ENCODE results near the gene MICAL2.

Gene MICAL2

GRCh38 chr11:12170984-12171383 is 60.6 kb downstream of the MICAL2 start:
- no peak for TF ChIP-seq ARNTL (CRISPR knock-in tag; IDR thresholded peaks at IDR 0.05; ENCODE audit: borderline replicate concordance, low read depth)
- no peak for TF ChIP-seq ZFP3 (CRISPR knock-in tag; IDR thresholded peaks at IDR 0.05)
- no peak for ATAC-seq

GRCh38 chr11:12171921-12172320 is 61.5 kb downstream of the MICAL2 start:
- ATAC-seq = no peak

GRCh38 chr11:12172493-12173013 is 62.2 kb downstream of the MICAL2 start:
- ATAC-seq = no peak
- TF ChIP-seq TOX (CRISPR knock-in tag; IDR thresholded peaks at IDR 0.05; ENCODE audit: borderline replicate concordance) (no peak), BACH2 (CRISPR knock-in tag; IDR thresholded peaks at IDR 0.05; ENCODE audit: borderline replicate concordance) (no peak)

More at GRCh38 chr11:12171921-12172320, 61.5 kb downstream of the MICAL2 start:
- TF ChIP-seq CSDC2 (CRISPR knock-in tag; IDR thresholded peaks at IDR 0.05) (no peak), ZNF8 (CRISPR knock-in tag; IDR thresholded peaks at IDR 0.05) (no peak), ZC3H10 (CRISPR knock-in tag; IDR thresholded peaks at IDR 0.05) (no peak), PPARA (CRISPR knock-in tag; IDR thresholded peaks at IDR 0.05; ENCODE audit: borderline replicate concordance) (no peak), ZFP3 (CRISPR knock-in tag; IDR thresholded peaks at IDR 0.05) (no peak), ZNF70 (CRISPR knock-in tag; IDR thresholded peaks at IDR 0.05) (no peak), CREB5 (CRISPR knock-in tag; IDR thresholded peaks at IDR 0.05; ENCODE audit: low read depth) (no peak), SNAI2 (CRISPR knock-in tag; IDR thresholded peaks at IDR 0.05) (no peak), RARB (CRISPR knock-in tag; IDR thresholded peaks at IDR 0.05) (no peak), TCF4 (CRISPR knock-in tag; IDR thresholded peaks at IDR 0.05; ENCODE audit: borderline replicate concordance) (no peak), ISL1 (CRISPR knock-in tag; IDR thresholded peaks at IDR 0.05) (no peak), ZFP30 (CRISPR knock-in tag; IDR thresholded peaks at IDR 0.05) (no peak), CSRNP3 (CRISPR knock-in tag; IDR thresholded peaks at IDR 0.05) (no peak), POU6F1 (CRISPR knock-in tag; IDR thresholded peaks at IDR 0.05; ENCODE audit: borderline replicate concordance, low read depth) (no peak), GLIS3 (CRISPR knock-in tag; IDR thresholded peaks at IDR 0.05) (no peak), OSR1 (CRISPR knock-in tag; IDR thresholded peaks at IDR 0.05) (no peak), TOX (CRISPR knock-in tag; IDR thresholded peaks at IDR 0.05; ENCODE audit: borderline replicate concordance) (no peak)
- TF ChIP-seq, protein P1, sequence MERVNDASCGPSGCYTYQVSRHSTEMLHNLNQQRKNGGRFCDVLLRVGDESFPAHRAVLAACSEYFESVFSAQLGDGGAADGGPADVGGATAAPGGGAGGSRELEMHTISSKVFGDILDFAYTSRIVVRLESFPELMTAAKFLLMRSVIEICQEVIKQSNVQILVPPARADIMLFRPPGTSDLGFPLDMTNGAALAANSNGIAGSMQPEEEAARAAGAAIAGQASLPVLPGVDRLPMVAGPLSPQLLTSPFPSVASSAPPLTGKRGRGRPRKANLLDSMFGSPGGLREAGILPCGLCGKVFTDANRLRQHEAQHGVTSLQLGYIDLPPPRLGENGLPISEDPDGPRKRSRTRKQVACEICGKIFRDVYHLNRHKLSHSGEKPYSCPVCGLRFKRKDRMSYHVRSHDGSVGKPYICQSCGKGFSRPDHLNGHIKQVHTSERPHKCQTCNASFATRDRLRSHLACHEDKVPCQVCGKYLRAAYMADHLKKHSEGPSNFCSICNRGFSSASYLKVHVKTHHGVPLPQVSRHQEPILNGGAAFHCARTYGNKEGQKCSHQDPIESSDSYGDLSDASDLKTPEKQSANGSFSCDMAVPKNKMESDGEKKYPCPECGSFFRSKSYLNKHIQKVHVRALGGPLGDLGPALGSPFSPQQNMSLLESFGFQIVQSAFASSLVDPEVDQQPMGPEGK (CRISPR knock-in tag; IDR thresholded peaks at IDR 0.05; ENCODE audit: borderline replicate concordance) = no peak

GRCh38 chr11:12173111-12173510 is 62.7 kb downstream of the MICAL2 start:
- no peak for ATAC-seq
- TF ChIP-seq CREB5 (CRISPR knock-in tag; IDR thresholded peaks at IDR 0.05; ENCODE audit: low read depth) (no peak), BACH2 (CRISPR knock-in tag; IDR thresholded peaks at IDR 0.05; ENCODE audit: borderline replicate concordance) (no peak), ARNTL (CRISPR knock-in tag; IDR thresholded peaks at IDR 0.05; ENCODE audit: borderline replicate concordance, low read depth) (no peak), POU6F1 (CRISPR knock-in tag; IDR thresholded peaks at IDR 0.05; ENCODE audit: borderline replicate concordance, low read depth) (no peak), ISL1 (CRISPR knock-in tag; IDR thresholded peaks at IDR 0.05) (no peak), GLIS3 (CRISPR knock-in tag; IDR thresholded peaks at IDR 0.05) (no peak), ZFP3 (CRISPR knock-in tag; IDR thresholded peaks at IDR 0.05) (no peak), RARB (CRISPR knock-in tag; IDR thresholded peaks at IDR 0.05) (no peak), CSDC2 (CRISPR knock-in tag; IDR thresholded peaks at IDR 0.05) (no peak), ZNF8 (CRISPR knock-in tag; IDR thresholded peaks at IDR 0.05) (no peak), ESRRG (CRISPR knock-in tag; IDR thresholded peaks at IDR 0.05) (no peak), ZC3H10 (CRISPR knock-in tag; IDR thresholded peaks at IDR 0.05) (no peak), ZNF70 (CRISPR knock-in tag; IDR thresholded peaks at IDR 0.05) (no peak), CSRNP3 (CRISPR knock-in tag; IDR thresholded peaks at IDR 0.05) (no peak)
- TF ChIP-seq, protein P1 (CRISPR knock-in tag; IDR thresholded peaks at IDR 0.05; ENCODE audit: borderline replicate concordance) = no peak
